IMR-90 (cell line): ENCODE measurements around the gene AZGP1. TPM values are rescaled to one million over a fixed set of nuclear protein-coding genes. Genes with fewer than 3 reads are reported as not detected.

ENCODE experiments used
- ATAC-seq: fragments of 200-7000 bp; cut with Tn5 transposase; 2 replicates; pipeline ENCODE4 v1.9.1; 2020; ENCODE audit warnings: low read depth, mild to moderate bottlenecking, moderate library complexity
- BruUV-seq: library from RNA; stranded (reverse); fragments of 400-500 nt; replicated peaks from 2 replicates; lab custom pipeline; 2021; lab: Mats Ljungman, UMichigan
- CTCF ChIA-PET: fragments of 300-600 bp; formaldehyde crosslinking; extraction: SDS; loops from one replicate; lab custom pipeline; 2021; ENCODE audit warnings: antibody characterized with exemption; lab: Yijun Ruan, JAX
- POLR2A ChIA-PET: fragments of 300-600 bp; sonication (Branson Sonifier 250); formaldehyde crosslinking; loops from one replicate; lab custom pipeline; 2022; ENCODE audit warnings: antibody characterized with exemption; ENCODE audit not compliant: unreplicated experiment; lab: Charles Lee
- DNase-seq: peaks from one replicate; pipeline ENCODE4 v3.0.0; 2013
- H2AFZ ChIP-seq: replicated peaks from 2 replicates; pipeline ENCODE3; 2013; ENCODE audit warnings: low read length, mild to moderate bottlenecking; ENCODE audit not compliant: poor library complexity
- H2AK5ac ChIP-seq: 2 replicates; pipeline ENCODE4 v1.6.1; 2013; ENCODE audit warnings: low read depth, low read length, inconsistent platforms
- H2AK9ac ChIP-seq: replicated peaks from 2 replicates; pipeline ENCODE3; 2013; ENCODE audit warnings: mild to moderate bottlenecking, low read depth, low read length, moderate library complexity; ENCODE audit not compliant: poor library complexity
- H2BK120ac ChIP-seq: 2 replicates; pipeline ENCODE4 v1.6.1; 2013; ENCODE audit warnings: low read depth, low read length, inconsistent platforms
- H2BK15ac ChIP-seq: 3 replicates; pipeline ENCODE4 v1.6.1; 2013; ENCODE audit warnings: low read depth, low read length, inconsistent platforms
- H2BK20ac ChIP-seq: 2 replicates; pipeline ENCODE4 v1.6.1; 2013; ENCODE audit warnings: low read depth, mild to moderate bottlenecking, inconsistent platforms, low read length, moderate library complexity
- H2BK5ac ChIP-seq: 2 replicates; pipeline ENCODE4 v1.6.1; 2013; ENCODE audit warnings: mild to moderate bottlenecking, low read depth, low read length, inconsistent platforms; ENCODE audit not compliant: poor library complexity, severe bottlenecking
- H3K14ac ChIP-seq: replicated peaks from 2 replicates; pipeline ENCODE4 v1.6.1; 2013; ENCODE audit warnings: low read depth, low read length, inconsistent platforms
- H3K18ac ChIP-seq: 2 replicates; pipeline ENCODE4 v1.6.1; 2013; ENCODE audit warnings: low read depth, low read length, control low read depth
- H3K23ac ChIP-seq: 2 replicates; pipeline ENCODE4 v1.6.1; 2013; ENCODE audit warnings: low read depth, low read length, inconsistent platforms
- H3K27ac ChIP-seq: 2 replicates; pipeline ENCODE4 v1.5.1; 2013; ENCODE audit warnings: mild to moderate bottlenecking, control low read depth, low read length; ENCODE audit not compliant: insufficient read depth
- H3K27me3 ChIP-seq: 2 replicates; pipeline ENCODE4 v1.6.1; 2013; ENCODE audit warnings: low read length; ENCODE audit not compliant: control insufficient read depth, insufficient read depth
- H3K36me3 ChIP-seq: 2 replicates; pipeline ENCODE4 v1.6.1; 2013; ENCODE audit warnings: low read length, mixed read lengths; ENCODE audit not compliant: control insufficient read depth, insufficient read depth
- H3K4ac ChIP-seq: 2 replicates; pipeline ENCODE4 v1.6.1; 2013; ENCODE audit warnings: low read depth, low read length, inconsistent platforms
- H3K4me1 ChIP-seq: 2 replicates; pipeline ENCODE4 v1.6.1; 2013; ENCODE audit warnings: low read length, mixed read lengths; ENCODE audit not compliant: control insufficient read depth, insufficient read depth
- H3K4me2 ChIP-seq: 2 replicates; pipeline ENCODE4 v1.6.1; 2013; ENCODE audit warnings: low read depth, mild to moderate bottlenecking, control low read depth, low read length, moderate library complexity
- H3K4me3 ChIP-seq: 2 replicates; pipeline ENCODE4 v1.5.1; 2013; ENCODE audit warnings: low read depth, mild to moderate bottlenecking, control low read depth, low read length, moderate library complexity; ENCODE audit not compliant: insufficient read depth
- H3K56ac ChIP-seq: 2 replicates; pipeline ENCODE4 v1.6.1; 2013; ENCODE audit warnings: low read length, inconsistent platforms; ENCODE audit not compliant: insufficient read depth; ENCODE audit errors: extremely low read depth
- H3K79me1 ChIP-seq, 2 experiments: 2 replicates each; pipeline ENCODE4 v1.6.1; 2013; ENCODE audit warnings: low read length in 2 of 2, inconsistent platforms in 1 of 2, low read depth in 1 of 2
- H3K9ac ChIP-seq: 2 replicates; pipeline ENCODE4 v1.6.1; 2013; ENCODE audit warnings: low read depth, low read length, control low read depth
- H3K9me1 ChIP-seq: 2 replicates; pipeline ENCODE4 v1.6.1; 2013; ENCODE audit warnings: low read length, inconsistent platforms; ENCODE audit not compliant: insufficient read depth
- H3K9me3 ChIP-seq: 2 replicates; pipeline ENCODE4 v1.6.1; 2013; ENCODE audit warnings: low read length; ENCODE audit not compliant: control insufficient read depth, insufficient read depth
- H4K20me1 ChIP-seq: 2 replicates; pipeline ENCODE4 v1.6.1; 2013; ENCODE audit warnings: low read length, inconsistent platforms; ENCODE audit not compliant: insufficient read depth
- H4K5ac ChIP-seq: 2 replicates; pipeline ENCODE4 v1.6.1; 2013; ENCODE audit warnings: mild to moderate bottlenecking, low read depth, low read length, control low read depth
- H4K8ac ChIP-seq, 2 experiments: 2 replicates each; pipeline ENCODE4 v1.6.1; 2013; ENCODE audit warnings: low read depth in 2 of 2, low read length in 2 of 2, control low read depth in 1 of 2, inconsistent platforms in 1 of 2
- H4K91ac ChIP-seq: 2 replicates; pipeline ENCODE4 v1.6.1; 2013; ENCODE audit warnings: low read depth, low read length, inconsistent platforms; ENCODE audit not compliant: insufficient read depth
- BHLHE40 ChIP-seq: fragments of 150-350 bp; IDR thresholded peaks from 2 replicates; pipeline ENCODE4 v1.6.1; 2016; ENCODE audit warnings: mild to moderate bottlenecking, low read depth, low read length
- CHD1 ChIP-seq: IDR thresholded peaks from 2 replicates; pipeline ENCODE4 v1.6.1; 2012; ENCODE audit warnings: low read depth, low read length, improper control_type of control experiment
- FOS ChIP-seq: fragments of 150-350 bp; IDR thresholded peaks from 2 replicates; pipeline ENCODE4 v1.6.1; 2016; ENCODE audit warnings: low read depth, low read length
- MAFK ChIP-seq: IDR thresholded peaks from 2 replicates; pipeline ENCODE4 v1.6.1; 2012; ENCODE audit warnings: low read depth, low read length, improper control_type of control experiment
- MAZ ChIP-seq: IDR thresholded peaks from 2 replicates; pipeline ENCODE4 v1.6.1; 2012; ENCODE audit warnings: low read depth, mild to moderate bottlenecking, low read length, improper control_type of control experiment, moderate library complexity, borderline replicate concordance
- NFE2L2 ChIP-seq: fragments of 150-350 bp; IDR thresholded peaks from 2 replicates; pipeline ENCODE4 v1.6.1; 2016; ENCODE audit warnings: low read depth, mild to moderate bottlenecking, low read length
- RAD21 ChIP-seq: IDR thresholded peaks from 2 replicates; pipeline ENCODE4 v1.6.1; 2012; ENCODE audit warnings: low read length, improper control_type of control experiment
- SMC3 ChIP-seq: fragments of 150-350 bp; IDR thresholded peaks from 2 replicates; pipeline ENCODE4 v1.6.1; 2016; ENCODE audit warnings: low read depth, mild to moderate bottlenecking, antibody characterized with exemption, low read length, moderate library complexity
- WGBS, 2 experiments: methylation state at CpG; one replicate each; pipeline versions ENCODE4 v1.1.5 to v1.1.7; 2013; ENCODE audit warnings: missing lambda C conversion rate in 2 of 2; ENCODE audit not compliant: insufficient read length in 1 of 2; ENCODE audit errors: extremely low coverage in 2 of 2; 5-methylcytosine and 5-hydroxymethylcytosine counted together
- dilution Hi-C: fragments of 300-500 bp; cut with HindIII; formaldehyde crosslinking; loops from one replicate; pipeline ENCODE4 v1.14.3; 2018; ENCODE audit warnings: low sequenced_read_pairs; ENCODE audit not compliant: unreplicated experiment
- in situ Hi-C: fragments of 300-500 bp; cut with MboI; formaldehyde crosslinking; loops from 3 replicates; pipeline ENCODE4 v1.14.3; 2019; ENCODE audit warnings: low sequenced_read_pairs, inconsistent platforms, mixed read lengths
- intact Hi-C: fragments of 100-400 bp; cut with micrococcal nuclease; formaldehyde crosslinking; loops from 2 replicates; pipeline ENCODE4 v1.10.0; 2022
- polyA plus RNA-seq, 3 experiments: library from polyadenylated mRNA; depleted of rRNA; stranded (reverse); fragments of >200 nt; gene quantifications; 2 replicates each; pipeline ENCODE4 v1.2.3, GENCODE V29; 2012; ENCODE audit warnings: low replicate concordance in 1 of 3
- total RNA-seq: library from RNA; depleted of rRNA; stranded (reverse); fragments of >200 nt; gene quantifications from 2 replicates; pipeline ENCODE4 v1.2.3, GENCODE V29; 2012
- TF ChIP-seq, protein P1 (sequence below): fragments of 150-350 bp; IDR thresholded peaks from 2 replicates; pipeline ENCODE4 v1.6.1; 2016; ENCODE audit warnings: low read depth, mild to moderate bottlenecking, low read length, moderate library complexity, borderline replicate concordance
- TF ChIP-seq, protein P2 (sequence below): conservative IDR thresholded peaks from 2 replicates; pipeline ENCODE4 v1.5.1; 2012; ENCODE audit warnings: mild to moderate bottlenecking, low read depth, low read length, improper control_type of control experiment
- TF ChIP-seq, protein P3 (sequence below): fragments of 150-350 bp; IDR thresholded peaks from 2 replicates; pipeline ENCODE4 v1.6.1; 2017; ENCODE audit warnings: mild to moderate bottlenecking, antibody characterized with exemption, low read length, low read depth

AZGP1 gene
- total and polyA plus RNA-seq, 2 of the 4 experiments (the other 2 are of a cell fraction) = not detected

DNA sequence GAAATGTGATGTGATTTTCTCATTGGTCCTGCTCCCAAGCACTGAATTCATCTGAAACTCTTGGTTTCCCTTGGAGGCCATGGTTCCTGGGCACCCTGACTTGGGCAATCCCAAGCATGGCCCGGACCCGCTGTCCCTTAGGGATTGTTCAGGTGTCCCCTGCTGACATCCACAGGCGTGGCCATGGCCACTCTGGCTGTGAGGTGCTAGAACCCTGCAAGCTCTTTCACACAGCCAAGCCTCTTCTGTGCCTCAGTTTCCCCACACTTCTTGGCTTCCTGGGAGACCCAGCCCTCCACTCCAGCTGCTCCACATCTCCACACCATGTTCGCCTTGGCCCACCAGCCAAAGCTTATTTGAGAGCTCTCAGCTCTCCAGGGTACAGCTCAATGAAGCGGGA, 12.0 kb upstream of the AZGP1 start:
- in situ Hi-C loops (loop anchor here (25.0 kb wide), 1 partner anchor 1299 kb away; no protein-coding TSS in a partner anchor), dilution Hi-C loops (no loop called here), intact Hi-C loops (no loop called here)
- no peak overlapping the region for H2AFZ ChIP-seq
- H3K4me1 ChIP-seq = no peaks in the 10 kb centered on the region
- no peaks in the 10 kb centered on the region for H3K9me3 ChIP-seq
- no peak overlapping the region for H3K18ac ChIP-seq
- no peak for ATAC-seq
- no peak overlapping the region for H2BK120ac ChIP-seq
- TF ChIP-seq, protein P1, sequence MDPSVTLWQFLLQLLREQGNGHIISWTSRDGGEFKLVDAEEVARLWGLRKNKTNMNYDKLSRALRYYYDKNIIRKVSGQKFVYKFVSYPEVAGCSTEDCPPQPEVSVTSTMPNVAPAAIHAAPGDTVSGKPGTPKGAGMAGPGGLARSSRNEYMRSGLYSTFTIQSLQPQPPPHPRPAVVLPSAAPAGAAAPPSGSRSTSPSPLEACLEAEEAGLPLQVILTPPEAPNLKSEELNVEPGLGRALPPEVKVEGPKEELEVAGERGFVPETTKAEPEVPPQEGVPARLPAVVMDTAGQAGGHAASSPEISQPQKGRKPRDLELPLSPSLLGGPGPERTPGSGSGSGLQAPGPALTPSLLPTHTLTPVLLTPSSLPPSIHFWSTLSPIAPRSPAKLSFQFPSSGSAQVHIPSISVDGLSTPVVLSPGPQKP = no peak
- no peak for TF ChIP-seq NFE2L2
- no peak for TF ChIP-seq CHD1
- TF ChIP-seq, protein P2, sequence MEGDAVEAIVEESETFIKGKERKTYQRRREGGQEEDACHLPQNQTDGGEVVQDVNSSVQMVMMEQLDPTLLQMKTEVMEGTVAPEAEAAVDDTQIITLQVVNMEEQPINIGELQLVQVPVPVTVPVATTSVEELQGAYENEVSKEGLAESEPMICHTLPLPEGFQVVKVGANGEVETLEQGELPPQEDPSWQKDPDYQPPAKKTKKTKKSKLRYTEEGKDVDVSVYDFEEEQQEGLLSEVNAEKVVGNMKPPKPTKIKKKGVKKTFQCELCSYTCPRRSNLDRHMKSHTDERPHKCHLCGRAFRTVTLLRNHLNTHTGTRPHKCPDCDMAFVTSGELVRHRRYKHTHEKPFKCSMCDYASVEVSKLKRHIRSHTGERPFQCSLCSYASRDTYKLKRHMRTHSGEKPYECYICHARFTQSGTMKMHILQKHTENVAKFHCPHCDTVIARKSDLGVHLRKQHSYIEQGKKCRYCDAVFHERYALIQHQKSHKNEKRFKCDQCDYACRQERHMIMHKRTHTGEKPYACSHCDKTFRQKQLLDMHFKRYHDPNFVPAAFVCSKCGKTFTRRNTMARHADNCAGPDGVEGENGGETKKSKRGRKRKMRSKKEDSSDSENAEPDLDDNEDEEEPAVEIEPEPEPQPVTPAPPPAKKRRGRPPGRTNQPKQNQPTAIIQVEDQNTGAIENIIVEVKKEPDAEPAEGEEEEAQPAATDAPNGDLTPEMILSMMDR = no peak
- TF ChIP-seq BHLHE40 = no peak
- TF ChIP-seq, protein P3, sequence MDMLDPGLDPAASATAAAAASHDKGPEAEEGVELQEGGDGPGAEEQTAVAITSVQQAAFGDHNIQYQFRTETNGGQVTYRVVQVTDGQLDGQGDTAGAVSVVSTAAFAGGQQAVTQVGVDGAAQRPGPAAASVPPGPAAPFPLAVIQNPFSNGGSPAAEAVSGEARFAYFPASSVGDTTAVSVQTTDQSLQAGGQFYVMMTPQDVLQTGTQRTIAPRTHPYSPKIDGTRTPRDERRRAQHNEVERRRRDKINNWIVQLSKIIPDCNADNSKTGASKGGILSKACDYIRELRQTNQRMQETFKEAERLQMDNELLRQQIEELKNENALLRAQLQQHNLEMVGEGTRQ = no peak
- TF ChIP-seq MAZ = no peak
- no peak for TF ChIP-seq MAFK
- no peak for TF ChIP-seq SMC3
- no peak for TF ChIP-seq FOS
- no peak for TF ChIP-seq RAD21
- no TSS peak for BruUV-seq
- no peaks in the 10 kb centered on the region for H3K79me1 ChIP-seq
- WGBS, 2 experiments = 82% methylated on average over 2 of the region's 5 CpGs; no CpG with 5 or more reads in 1 of the 2 experiments
- no peaks in the 10 kb centered on the region for H4K20me1 ChIP-seq
- no peak overlapping the region for H2AK5ac ChIP-seq
- no peaks in the 10 kb centered on the region for H3K9me1 ChIP-seq
- no peak overlapping the region for H3K14ac ChIP-seq
- H4K8ac ChIP-seq = no peak overlapping the region
- POLR2A ChIA-PET = interaction anchor here (0.6 kb wide), 1 partner anchor 32 kb away, joined by 12 read pairs; no protein-coding TSS in a partner anchor
- no peak overlapping the region for H3K56ac ChIP-seq
- H2AK9ac ChIP-seq = no peak overlapping the region
- H4K91ac ChIP-seq = no peak overlapping the region
- CTCF ChIA-PET = no interaction called here
- no peak overlapping the region for H3K27ac ChIP-seq
- no peak overlapping the region for H4K5ac ChIP-seq
- H3K4me3 ChIP-seq = no peak overlapping the region
- H3K4me2 ChIP-seq = no peak overlapping the region
- H2BK5ac ChIP-seq = no peak overlapping the region
- no peak overlapping the region for H3K9ac ChIP-seq
- no peak overlapping the region for H2BK15ac ChIP-seq
- H3K4ac ChIP-seq = no peak overlapping the region
- H3K27me3 ChIP-seq = peaks cover 22% of the 10 kb centered on the region
- no peak overlapping the region for H3K23ac ChIP-seq
- H3K36me3 ChIP-seq = no peaks in the 10 kb centered on the region
- H2BK20ac ChIP-seq = no peak overlapping the region
- DNase-seq = no peak
